ENCODE data around the gene LMLN.

The LMLN gene

GRCh38 chr3:197961582-197961945 lies 1.5 kb downstream of the LMLN start:
- TF ChIP-seq TAF1 (IDR thresholded peaks at IDR 0.05; ENCODE audit: low read depth): no peak
- no peak for TF ChIP-seq CREB1 (IDR thresholded peaks at IDR 0.05; ENCODE audit: low read depth)
- no peak for TF ChIP-seq TCF12 (IDR thresholded peaks at IDR 0.05; ENCODE audit: low read depth)
- TF ChIP-seq RAD21 (IDR thresholded peaks at IDR 0.05; ENCODE audit: low read depth): no peak
- no peak for TF ChIP-seq FOXM1 (IDR thresholded peaks at IDR 0.05; ENCODE audit: borderline replicate concordance, low read depth)
- TF ChIP-seq TEAD4 (IDR thresholded peaks at IDR 0.05): no peak
- TF ChIP-seq EGR1 (IDR thresholded peaks at IDR 0.05): no peak
- TF ChIP-seq NFIC (IDR thresholded peaks at IDR 0.05): no peak
- TF ChIP-seq YY1 (IDR thresholded peaks at IDR 0.05; ENCODE audit: low read depth): no peak
- TF ChIP-seq EP300 (IDR thresholded peaks at IDR 0.05; ENCODE audit: borderline replicate concordance): no peak
- no peak for TF ChIP-seq USF1 (IDR thresholded peaks at IDR 0.05)
- no peak for TF ChIP-seq CEBPB (IDR thresholded peaks at IDR 0.05)
- TF ChIP-seq REST (IDR thresholded peaks at IDR 0.05; ENCODE audit: low read depth): no peak
- no peak for TF ChIP-seq ZBTB7A (IDR thresholded peaks at IDR 0.05; ENCODE audit: low read depth)
- TF ChIP-seq MAX (IDR thresholded peaks at IDR 0.05): no peak

GRCh38 chr3:197963019-197963637 lies 3.1 kb downstream of the LMLN start:
- TF ChIP-seq USF1 (IDR thresholded peaks at IDR 0.05) (no peak), NFIC (IDR thresholded peaks at IDR 0.05) (no peak), TCF12 (IDR thresholded peaks at IDR 0.05; ENCODE audit: low read depth) (no peak), CEBPB (IDR thresholded peaks at IDR 0.05) (no peak), RAD21 (IDR thresholded peaks at IDR 0.05; ENCODE audit: low read depth) (no peak)

- TF ChIP-seq YY1 (IDR thresholded peaks at IDR 0.05; ENCODE audit: low read depth) (no peak), EP300 (IDR thresholded peaks at IDR 0.05; ENCODE audit: borderline replicate concordance) (no peak), TCF12 (IDR thresholded peaks at IDR 0.05; ENCODE audit: low read depth) (no peak), RAD21 (IDR thresholded peaks at IDR 0.05; ENCODE audit: low read depth) (no peak), MAX (IDR thresholded peaks at IDR 0.05) (no peak), EGR1 (IDR thresholded peaks at IDR 0.05) (no peak), FOXM1 (IDR thresholded peaks at IDR 0.05; ENCODE audit: borderline replicate concordance, low read depth) (no peak), CEBPB (IDR thresholded peaks at IDR 0.05) (no peak), REST (IDR thresholded peaks at IDR 0.05; ENCODE audit: low read depth) (no peak), TEAD4 (IDR thresholded peaks at IDR 0.05) (no peak), ZBTB7A (IDR thresholded peaks at IDR 0.05; ENCODE audit: low read depth) (no peak), NFIC (IDR thresholded peaks at IDR 0.05) (no peak), CREB1 (IDR thresholded peaks at IDR 0.05; ENCODE audit: low read depth) (no peak), TAF1 (IDR thresholded peaks at IDR 0.05; ENCODE audit: low read depth) (no peak), USF1 (IDR thresholded peaks at IDR 0.05) (no peak)
Observed at GRCh38 chr3:197970588-197970987, 10.6 kb downstream of the LMLN start.

GRCh38 chr3:197974016-197974415 lies 14.0 kb downstream of the LMLN start:
- TF ChIP-seq NFIC (IDR thresholded peaks at IDR 0.05) (no peak), TCF12 (IDR thresholded peaks at IDR 0.05; ENCODE audit: low read depth) (no peak), EGR1 (IDR thresholded peaks at IDR 0.05) (no peak), EP300 (IDR thresholded peaks at IDR 0.05; ENCODE audit: borderline replicate concordance) (no peak), CREB1 (IDR thresholded peaks at IDR 0.05; ENCODE audit: low read depth) (no peak), FOXM1 (IDR thresholded peaks at IDR 0.05; ENCODE audit: borderline replicate concordance, low read depth) (no peak), USF1 (IDR thresholded peaks at IDR 0.05) (no peak), TEAD4 (IDR thresholded peaks at IDR 0.05) (no peak), MAX (IDR thresholded peaks at IDR 0.05) (no peak), RAD21 (IDR thresholded peaks at IDR 0.05; ENCODE audit: low read depth) (no peak), ZBTB7A (IDR thresholded peaks at IDR 0.05; ENCODE audit: low read depth) (no peak), TAF1 (IDR thresholded peaks at IDR 0.05; ENCODE audit: low read depth) (no peak)

- no peak for TF ChIP-seq EP300 (IDR thresholded peaks at IDR 0.05; ENCODE audit: borderline replicate concordance)
- TF ChIP-seq CEBPB (IDR thresholded peaks at IDR 0.05): no peak
- no peak for TF ChIP-seq MAX (IDR thresholded peaks at IDR 0.05)
- TF ChIP-seq YY1 (IDR thresholded peaks at IDR 0.05; ENCODE audit: low read depth): no peak
- no peak for TF ChIP-seq REST (IDR thresholded peaks at IDR 0.05; ENCODE audit: low read depth)
- no peak for TF ChIP-seq CREB1 (IDR thresholded peaks at IDR 0.05; ENCODE audit: low read depth)
- no peak for TF ChIP-seq EGR1 (IDR thresholded peaks at IDR 0.05)
- TF ChIP-seq FOXM1 (IDR thresholded peaks at IDR 0.05; ENCODE audit: borderline replicate concordance, low read depth): no peak
- TF ChIP-seq TCF12 (IDR thresholded peaks at IDR 0.05; ENCODE audit: low read depth): no peak
- no peak for TF ChIP-seq RAD21 (IDR thresholded peaks at IDR 0.05; ENCODE audit: low read depth)
Observed at GRCh38 chr3:197975311-197975710, 15.3 kb downstream of the LMLN start.
